GM19023 (cell line): ENCODE results near the gene GSG1L.

Experiments used
- ATAC-seq: cut with Tn5 transposase; IDR thresholded peaks from one replicate; pipeline ENCODE4 v1.9.1; 2021; ENCODE audit warnings: mild to moderate bottlenecking, moderate library complexity; ENCODE audit not compliant: unreplicated experiment

Gene GSG1L

DNA sequence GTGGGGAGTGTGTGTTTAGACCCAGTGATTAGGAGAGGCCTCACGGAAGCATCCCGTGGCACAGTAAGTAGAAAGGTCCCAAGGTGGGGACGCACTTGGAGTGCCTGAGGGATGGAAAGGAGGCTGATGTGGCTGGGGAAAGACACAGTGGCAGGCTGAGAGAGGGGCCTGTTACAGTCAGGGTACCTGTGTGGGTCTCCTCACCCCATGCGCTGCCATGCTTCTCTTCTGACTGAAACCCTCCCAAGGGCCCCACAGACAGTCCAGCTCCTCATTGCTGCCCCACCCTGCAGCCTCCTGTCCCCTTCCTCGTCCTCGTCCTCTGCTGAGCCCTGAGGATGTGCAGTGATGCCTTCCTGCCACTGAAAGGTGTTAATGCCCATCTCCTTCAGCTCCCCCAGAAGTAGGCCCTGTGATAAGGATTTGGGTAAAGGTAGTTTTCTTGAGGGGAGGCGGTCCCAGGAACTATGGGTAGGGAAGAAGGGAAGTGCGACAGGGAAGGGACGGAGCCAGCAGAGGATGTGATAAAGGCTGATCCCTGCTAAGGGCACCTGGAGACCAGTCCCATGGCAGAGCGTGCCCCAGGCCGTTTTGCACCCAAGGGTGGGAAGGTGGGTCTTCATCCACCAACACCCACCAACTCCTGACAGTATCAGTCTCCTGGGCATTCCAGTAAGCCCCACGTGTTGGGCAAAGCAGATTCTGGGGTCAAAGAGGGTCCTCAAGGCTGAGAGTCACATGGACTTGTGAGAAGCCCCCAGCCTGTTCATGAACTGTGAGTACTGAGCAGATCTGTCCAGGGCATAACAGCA is 237.2 kb downstream of the GSG1L start:
- no peak for ATAC-seq

DNA sequence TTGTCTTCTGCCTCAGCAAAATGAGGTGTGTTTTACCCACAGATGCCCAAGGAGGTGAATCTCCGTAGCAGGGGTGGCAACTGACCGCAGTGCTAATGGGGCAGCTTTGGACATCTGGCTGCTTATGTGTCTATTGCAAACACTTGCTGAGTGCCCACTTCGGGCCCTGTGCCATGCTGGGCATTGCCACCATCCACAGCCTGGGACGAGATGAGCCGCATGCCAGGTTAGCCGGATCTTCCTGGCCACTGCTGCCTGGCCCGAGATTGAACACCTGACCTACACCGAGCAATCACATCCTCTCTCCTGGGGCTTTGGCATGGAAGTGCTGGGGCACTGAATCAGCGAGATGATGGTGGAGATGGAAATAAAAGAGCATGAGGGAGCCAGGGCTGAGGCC is 238.7 kb downstream of the GSG1L start:
- ATAC-seq: no peak

DNA sequence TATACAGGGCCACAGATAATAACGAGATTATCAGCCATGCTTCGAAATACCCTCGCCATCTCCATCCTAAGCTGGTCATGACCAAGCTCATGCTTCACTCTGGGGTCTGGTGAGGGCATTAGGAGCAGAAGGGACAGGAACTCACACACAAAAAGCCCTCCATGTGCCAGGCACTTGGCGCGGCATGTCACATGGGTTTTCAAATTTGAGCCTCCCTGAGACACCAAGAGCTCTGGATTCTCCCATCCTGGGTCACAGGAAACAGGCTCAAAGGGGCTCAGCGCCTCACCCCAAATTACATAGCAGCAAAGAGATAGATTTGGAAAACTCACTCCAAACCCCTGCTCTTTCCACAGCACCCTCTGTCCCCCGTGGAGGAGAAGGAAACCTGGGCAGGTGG is 239.5 kb downstream of the GSG1L start:
- no peak for ATAC-seq

DNA sequence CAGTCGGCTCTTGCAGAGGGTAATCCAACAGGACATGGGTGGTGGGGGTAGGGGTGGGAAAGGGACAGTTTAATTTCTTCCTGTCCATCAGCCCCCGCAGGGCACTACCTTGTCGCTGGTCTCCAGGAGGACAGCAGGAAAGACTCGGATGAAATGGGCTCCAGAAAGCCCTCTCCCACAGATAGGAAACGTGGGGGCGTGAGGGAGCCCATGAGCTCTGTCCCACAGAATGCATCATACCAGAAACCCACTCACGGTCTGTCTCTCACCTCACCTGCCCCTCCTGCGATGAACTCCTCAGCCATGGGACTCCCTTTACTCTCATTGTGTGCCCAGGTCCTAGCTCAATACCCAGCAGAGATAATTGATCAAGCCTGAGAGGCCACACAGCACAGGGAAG is 240.1 kb downstream of the GSG1L start:
- ATAC-seq: no peak

DNA sequence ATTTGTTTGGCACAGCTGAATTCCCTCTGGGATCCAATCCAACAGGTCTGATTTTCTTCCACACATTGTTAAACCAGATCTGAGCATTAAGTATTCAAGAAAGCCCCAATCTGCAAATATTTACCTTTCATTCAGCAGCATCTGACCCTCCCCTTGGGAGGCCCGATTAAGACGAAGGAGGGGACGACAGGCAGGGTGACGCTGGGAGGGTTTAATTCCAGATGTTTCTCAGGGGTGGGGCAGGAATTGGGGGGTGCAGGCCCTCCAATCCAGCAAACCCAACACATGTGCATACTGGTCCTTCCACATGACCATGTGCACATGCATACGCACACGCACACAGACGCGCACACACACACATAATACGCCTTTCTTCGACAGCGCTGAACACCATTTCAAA is 240.5 kb downstream of the GSG1L start:
- ATAC-seq: no peak

DNA sequence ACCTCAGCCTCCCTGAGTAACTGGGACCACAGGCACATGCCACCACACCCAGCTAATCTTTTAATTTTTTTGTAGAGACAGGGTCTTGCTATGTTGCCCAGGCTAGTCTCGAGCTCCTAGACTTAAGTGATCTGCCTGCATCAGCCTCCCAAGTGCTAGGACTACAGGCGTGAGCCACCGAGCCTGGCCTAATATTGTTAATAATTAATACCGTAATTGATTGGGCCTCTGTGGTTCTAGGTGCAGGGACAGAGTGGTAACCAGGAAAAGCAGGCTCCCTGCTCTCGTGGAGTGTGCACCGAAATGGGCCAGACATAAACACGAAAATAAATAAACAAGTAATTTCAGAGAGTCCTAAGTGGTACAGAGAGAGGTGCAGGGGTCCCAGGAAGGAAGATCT is 241.0 kb downstream of the GSG1L start:
- ATAC-seq: no peak

DNA sequence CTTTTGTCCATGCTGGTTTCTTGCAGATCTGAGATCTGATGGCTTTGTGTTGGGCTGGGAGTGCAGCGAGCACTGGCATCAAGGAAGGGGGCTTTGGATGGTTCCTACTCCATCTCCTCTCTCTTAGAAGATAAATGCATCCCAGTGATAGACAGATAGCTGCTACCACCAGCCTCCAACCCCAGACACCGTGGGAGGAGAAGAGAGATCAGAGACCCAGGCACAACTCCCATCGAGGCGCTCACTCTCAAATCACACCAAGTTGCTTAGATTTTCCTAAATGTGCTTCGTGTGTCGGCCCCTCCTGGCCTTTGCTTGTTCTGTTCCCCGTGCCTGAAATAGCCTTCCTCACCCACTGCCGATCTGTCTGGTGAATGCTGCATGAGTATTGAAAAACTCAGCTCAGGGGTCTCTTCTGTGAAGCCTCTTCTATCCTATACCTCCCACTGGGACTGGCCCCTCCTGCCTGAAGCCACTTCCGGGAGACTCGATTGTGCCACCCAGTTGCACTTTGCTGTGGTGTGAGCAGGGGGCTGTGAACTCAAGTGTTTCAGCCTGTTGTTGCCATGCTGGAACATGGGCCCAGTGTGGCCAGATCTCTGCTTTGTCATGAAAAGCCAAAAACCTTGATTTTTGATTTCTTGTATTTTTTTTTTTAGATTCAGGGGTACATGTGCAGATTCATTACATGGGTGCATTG is 242.7 kb downstream of the GSG1L start:
- ATAC-seq: no peak

DNA sequence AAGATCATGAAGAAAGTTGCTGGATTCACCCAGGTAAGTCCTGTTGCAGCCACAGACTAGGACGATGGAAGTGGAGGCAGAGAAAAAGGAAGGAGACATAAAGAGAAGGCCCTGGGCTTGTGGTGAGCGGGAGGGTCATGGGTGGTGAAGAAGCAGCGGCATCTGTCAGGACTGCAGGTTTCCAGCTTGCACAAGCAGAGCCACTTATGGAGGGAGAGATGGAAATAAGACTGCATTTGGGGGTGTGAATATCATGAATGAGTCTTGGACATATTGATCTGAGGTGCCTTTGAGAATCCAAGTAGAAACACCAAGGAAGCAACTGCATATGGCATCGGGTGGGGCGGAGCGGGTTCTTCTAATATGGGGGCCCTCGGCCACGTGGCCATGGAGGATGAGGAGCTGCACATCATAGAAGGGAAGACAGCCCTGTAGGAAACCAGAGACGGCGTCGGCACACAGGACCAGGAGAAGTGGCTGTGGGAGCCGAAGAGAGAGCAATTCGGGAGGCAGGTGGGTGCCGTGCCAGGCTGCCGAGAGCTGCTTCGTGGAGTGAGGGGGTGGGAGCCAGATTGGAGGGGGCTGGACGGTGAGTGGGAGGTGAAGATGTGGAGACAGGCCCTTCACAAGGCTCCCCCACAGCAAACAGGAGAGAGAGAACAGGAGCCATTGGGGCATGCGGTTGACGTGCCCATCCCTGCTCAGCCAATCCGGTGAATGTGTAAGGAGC is 243.5 kb downstream of the GSG1L start:
- no peak for ATAC-seq

DNA sequence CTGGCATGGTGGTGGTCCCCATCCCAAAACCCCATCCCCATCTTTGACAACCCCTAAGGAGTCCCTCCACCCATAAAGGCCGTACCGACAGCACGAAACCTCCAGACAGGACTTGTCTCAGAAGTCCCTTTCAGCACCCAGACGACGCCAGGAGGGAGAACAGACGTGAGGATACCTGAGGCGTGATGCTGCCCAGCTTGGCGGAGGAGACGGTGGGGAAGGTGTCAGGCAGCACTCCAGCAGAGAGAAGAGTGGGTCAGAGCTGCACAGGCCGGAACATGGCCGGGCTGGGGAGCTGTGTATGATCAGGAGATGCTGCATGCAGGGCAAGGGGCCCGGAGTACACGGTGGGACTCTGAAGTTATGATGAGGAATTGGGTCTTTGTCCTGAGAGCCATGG is 244.2 kb downstream of the GSG1L start:
- ATAC-seq: no peak

DNA sequence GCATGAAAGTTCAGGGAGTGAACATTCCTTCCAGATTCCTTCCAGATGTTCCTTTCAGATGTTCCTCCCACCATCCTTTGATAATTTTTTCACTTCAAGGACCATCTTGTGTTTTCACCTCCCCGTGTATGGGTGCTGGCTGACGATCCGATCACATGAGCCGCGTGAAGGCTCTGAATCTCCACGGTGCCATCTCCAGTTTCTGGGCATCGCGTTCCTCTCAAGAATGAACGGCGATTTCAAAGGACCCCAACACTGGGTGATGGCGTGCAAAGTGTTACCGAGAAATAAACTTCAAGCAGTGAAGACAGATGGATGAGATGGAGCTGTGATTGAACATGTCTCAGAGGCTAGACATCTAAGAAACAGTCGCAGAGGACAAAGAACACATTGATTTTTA is 245.3 kb downstream of the GSG1L start:
- no peak for ATAC-seq

DNA sequence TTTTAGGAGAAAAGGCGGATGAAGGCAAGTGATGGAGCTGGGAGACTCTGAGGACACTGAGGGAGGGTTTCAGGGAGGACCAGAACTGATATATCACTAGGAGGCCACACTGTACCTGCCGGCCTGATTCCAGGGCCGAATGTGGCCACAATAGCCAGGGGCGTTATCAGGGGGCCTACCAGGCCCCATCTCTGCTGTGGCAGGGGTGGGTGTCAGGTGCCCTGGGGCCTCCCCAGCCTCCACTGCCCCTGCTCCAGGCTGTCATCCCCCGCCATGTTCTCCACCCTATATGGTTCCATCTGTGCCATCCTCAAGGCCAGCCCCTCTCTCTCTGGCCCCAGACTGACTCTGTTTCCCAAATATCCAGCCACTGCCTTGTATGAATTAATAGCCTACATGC is 246.5 kb downstream of the GSG1L start:
- ATAC-seq: no peak

DNA sequence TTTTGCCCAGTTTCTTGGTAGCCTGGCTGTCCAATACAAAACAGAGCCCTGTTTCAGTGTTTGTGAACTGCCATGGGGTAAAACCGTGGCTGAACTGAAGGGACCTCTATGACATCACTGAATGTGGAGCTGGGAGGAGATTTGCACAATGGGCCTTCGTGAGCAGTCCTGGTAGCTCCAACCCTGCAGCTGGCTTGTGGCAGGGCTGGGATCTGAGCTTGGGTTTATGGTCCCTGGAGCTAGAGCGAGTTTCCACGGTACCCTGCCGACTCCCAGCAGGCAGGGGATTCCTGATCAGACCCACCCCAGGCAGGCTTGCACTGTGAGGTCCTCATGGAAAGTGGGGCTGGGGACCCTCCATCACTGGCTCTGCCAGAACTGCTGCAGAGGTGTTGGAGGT is 247.0 kb downstream of the GSG1L start:
- no peak for ATAC-seq

DNA sequence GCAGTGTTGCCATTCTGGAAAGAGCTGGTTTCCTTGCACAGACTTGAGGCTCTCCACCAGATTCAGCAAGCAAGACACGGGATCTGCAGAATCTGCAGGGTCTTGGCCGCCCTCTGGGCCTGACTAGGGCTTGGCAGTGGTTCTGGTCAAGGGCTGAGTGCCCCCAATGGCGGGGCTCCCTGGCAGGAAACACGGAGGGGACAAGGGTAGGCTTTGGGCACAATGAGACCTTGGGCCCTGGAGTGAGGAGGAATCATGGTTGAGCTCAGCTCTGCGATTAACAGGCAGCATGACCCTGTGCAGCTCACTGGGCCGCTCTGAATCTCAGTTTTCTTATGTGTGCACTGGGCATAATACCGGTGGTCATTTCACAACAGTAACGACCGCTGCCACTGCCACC is 249.9 kb downstream of the GSG1L start:
- no peak for ATAC-seq

DNA sequence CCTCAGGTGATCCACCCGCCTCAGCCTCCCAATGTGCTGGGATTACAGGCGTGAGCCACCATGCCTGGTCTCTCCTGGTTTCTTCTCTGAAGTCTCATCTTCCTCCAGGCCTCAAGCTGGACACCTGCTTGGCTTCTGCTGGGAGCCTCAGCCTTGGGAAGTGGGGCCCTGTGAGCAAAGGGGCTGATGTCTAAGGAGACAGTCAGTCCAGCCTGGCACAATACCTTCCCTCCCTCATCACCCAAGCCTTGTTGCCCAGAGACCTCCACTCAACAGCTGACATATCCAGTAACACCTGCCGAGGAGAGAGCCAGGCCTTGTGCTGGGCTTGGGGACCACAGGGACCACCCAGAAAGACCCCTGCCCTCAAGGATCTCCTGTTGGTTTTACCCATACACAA is 251.6 kb downstream of the GSG1L start:
- ATAC-seq: no peak

DNA sequence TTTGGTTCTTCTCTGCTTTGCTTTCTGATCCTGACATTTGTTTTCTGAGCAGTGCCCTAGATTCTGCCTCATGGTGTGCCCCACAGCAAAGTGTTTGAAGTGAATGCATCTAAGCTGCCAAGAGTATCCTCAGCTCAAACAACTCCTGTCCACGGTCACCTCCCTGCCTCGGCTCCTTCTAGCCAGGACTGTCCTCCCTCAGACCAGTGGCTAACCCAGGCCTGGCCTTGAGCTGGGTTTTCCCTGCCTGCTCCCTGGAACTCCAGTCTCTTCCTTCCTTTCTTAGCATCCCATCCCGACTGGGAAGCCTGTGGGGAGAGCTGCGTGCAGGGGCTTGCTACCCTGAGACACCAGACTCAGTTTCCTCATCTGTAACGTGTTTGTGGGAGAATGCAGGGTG is 256.5 kb downstream of the GSG1L start:
- no peak for ATAC-seq

DNA sequence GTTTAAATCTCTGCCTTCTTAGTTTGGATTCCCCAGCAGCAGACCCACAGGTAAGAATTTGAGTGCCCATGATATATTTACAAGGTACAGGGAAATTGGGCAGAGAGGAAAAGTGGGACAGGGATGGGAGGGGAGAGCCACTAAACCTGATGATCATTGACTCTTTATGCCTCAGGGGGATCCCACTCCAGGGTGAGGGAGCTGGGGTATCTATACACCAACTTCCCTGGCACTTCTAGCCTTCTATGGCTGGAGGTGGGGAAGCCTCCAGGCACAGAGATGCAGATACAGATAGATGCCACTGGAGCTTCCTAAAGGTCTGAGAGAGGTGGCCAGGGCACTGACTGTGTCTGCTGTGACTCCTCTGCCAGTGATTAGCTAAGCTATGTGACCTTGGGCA is 257.1 kb downstream of the GSG1L start:
- no peak for ATAC-seq

DNA sequence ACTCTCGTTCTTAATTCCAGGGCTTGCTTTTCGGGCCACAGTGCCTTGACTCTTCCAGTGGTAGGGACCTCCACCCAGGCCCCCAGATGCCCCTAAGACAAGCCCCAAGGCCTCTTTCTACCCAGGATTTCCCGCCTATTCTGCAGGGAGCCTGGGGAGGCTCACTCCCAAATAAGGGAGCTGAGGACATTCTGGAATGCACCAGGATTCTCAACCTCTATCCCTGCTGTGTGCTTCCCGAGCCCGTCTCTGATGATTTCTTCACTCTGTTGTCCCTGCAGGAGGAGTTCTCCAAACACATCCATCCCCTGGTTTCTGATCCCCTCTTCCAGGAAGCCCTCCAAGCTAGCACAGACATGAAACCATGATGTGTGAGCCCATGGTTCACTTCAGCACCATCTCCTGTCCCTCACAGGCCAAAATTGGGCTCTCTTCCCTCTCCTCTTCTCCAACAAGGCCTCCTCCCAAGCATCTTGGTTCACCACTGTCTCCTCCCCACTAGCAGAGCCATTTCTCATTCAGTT is 257.6 kb downstream of the GSG1L start:
- ATAC-seq: no peak

DNA sequence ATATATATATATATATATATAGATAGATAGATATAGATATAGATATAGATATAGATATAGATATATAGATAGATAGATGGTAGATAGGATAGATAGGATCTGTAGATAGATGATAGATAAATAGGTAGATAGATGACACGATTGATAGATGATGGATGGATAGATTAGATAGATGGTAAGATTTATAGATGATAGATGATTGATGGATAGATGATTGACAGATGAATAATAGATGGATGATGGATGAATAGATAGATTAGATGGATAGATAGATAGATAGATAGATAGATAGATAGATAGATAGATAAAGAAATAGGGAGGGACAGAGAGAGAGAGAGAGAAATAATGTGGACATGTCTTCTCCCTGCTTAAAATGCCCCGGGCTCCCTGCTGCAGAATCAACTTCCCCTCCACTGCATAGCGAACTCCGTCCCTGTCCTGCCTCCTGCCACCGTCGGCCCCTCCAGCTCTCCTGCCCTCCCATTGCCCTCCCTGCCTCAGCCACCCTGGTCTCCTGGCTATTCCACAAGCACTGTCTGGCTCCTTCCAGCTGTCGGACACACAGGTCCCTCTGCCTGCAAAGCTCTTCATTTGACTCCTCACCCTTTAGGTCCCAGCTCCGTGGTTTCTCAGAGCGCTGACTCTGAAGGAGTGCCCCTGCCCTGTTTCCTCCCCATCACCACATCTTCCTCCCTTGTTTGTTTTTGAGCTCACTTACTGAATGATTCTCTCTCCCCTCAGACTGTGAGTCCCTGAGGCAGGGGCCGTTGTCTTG is 259.6 kb downstream of the GSG1L start:
- no peak for ATAC-seq

DNA sequence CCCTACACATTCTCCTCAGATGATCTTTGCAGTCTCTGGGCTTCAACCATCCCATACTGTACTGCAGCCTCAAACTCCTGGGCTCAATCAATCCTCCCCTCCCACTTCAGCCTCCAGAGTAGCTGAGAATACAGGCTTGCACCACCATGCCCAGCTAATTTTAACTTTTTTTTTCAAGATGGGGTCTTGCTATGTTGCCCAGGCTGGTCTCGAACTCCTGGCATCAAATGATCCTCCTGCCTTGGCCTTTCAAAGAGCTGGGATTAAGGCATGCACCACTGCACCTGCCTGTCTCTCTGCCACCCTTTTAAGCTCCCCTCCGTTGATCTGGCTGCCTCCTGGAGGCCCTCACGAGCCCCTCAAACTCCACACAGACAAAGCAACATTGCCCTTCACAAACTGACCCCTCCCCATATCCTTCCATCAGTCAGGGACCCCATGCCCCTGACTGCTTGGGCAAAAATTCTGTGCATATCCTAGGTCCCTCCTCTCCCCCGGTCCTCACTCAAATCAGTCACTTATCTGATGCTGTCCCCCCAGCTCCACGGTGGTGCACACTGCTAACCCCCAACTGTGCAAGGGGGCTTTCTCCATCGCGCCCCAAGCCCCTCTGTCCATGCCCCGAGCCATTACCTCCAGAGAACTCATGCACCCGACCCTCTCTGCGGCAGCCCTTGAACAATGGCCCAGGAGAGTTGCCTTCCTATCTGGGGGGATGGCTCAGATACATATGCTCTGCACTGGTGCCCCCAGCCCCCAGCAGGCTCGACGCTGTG is 260.7 kb downstream of the GSG1L start:
- no peak for ATAC-seq

DNA sequence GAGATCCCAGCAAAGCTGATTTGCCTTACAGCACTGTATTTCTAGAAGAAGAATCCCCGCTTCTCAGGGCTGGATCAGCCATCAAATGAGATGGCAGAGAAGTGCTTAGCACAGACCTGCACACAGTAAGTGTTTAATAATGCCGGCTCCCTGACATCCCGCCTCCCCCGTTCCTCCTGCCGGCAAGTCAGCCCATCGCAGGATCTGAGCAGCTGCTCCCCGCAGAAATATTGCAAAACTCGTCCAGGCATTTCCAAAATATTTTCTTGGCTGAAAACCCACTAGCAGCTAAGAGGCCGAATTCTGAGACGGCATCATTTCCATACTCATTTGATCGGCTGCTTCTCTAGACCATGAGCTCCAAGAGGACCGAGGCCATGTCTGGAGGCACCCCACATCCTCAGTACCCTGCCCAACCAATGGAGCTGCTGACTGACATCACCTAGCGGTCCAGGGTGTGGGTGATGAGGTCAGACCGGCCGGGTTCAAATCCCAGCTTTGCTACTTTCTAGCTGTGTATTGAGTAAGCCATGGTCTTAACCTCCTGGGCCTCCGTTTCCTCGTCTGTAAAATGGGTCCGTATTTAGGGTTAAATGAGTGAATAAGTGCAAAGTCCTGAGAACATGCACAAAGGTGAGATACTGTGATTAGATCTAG is 262.1 kb downstream of the GSG1L start:
- no peak for ATAC-seq
